NB4 (cell line): ENCODE measurements around the gene GP1BB.
"Not testable (repeated sequence)": the region's sequence is repeated elsewhere in the genome, so short reads cannot be mapped to it uniquely, and the experiment has no call there.

Source experiments
- DNase-seq: peaks from one replicate; pipeline ENCODE4 v3.0.0; 2010; ENCODE audit warnings: low read depth
- H3K4me3 ChIP-seq: one replicate; pipeline ENCODE4 v1.5.1; 2011; ENCODE audit warnings: mild to moderate bottlenecking, low read depth, low read length, moderate library complexity
- CTCF ChIP-seq: IDR thresholded peaks from one replicate; pipeline ENCODE4 v1.5.1; 2012; ENCODE audit warnings: low read depth, low read length
- MAX ChIP-seq: IDR thresholded peaks from 2 replicates; pipeline ENCODE4 v1.6.1; 2011; ENCODE audit warnings: low read depth, low read length
- MYC ChIP-seq: IDR thresholded peaks from 2 replicates; pipeline ENCODE4 v1.6.1; 2011; ENCODE audit warnings: low read depth, low read length
- POLR2A ChIP-seq: IDR thresholded peaks from 2 replicates; pipeline ENCODE4 v1.6.1; 2011; ENCODE audit warnings: mild to moderate bottlenecking; ENCODE audit not compliant: insufficient read length; ENCODE audit errors: extremely low read depth

Gene GP1BB

GRCh38 chr22:19723232-19723982, at the start of gene GP1BB:
Gene GP1BB, plus strand, starts transcription at chr22:19723539. Its CDS starts 31 bp downstream, at chr22:19723570.
- TF ChIP-seq CTCF (no peak), MYC (no peak), POLR2A (no peak)
- peak within 1 kb of the TSS; percentile 21 for H3K4me3 ChIP-seq
- peak; percentile 78 for DNase-seq

DNA sequence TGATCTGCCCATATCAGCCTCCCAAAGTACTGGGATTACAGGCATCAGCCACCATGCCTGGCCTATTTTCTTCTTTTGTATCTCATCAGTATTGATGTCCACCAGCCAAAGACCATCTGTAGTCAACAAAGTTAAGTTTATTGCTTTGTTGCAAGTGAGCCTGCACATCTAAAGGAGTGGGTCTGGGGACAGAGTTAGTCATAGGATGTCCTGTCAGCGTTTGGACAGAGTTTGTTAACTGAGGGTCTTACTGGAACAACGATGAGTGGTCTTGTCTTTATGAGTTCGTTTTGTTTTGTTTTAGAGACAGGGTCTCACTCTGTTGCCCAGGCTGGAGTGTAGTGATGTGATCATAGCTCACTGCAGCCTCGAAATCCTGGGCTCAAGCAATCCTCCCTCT, 49.7 kb upstream of the GP1BB start:
- no peak overlapping the region for H3K4me3 ChIP-seq
- TF ChIP-seq MYC, result no peak
- TF ChIP-seq POLR2A, result no peak
- no peak for TF ChIP-seq MAX
- TF ChIP-seq CTCF, result no peak
- no peak for DNase-seq

- TF ChIP-seq MAX (no peak), MYC (no peak), POLR2A (no peak), CTCF (no peak)
- no peak for DNase-seq
- H3K4me3 ChIP-seq, result no peak overlapping the region
Measured at GRCh38 chr22:19674129-19674928, 49.0 kb upstream of the GP1BB start.

DNA sequence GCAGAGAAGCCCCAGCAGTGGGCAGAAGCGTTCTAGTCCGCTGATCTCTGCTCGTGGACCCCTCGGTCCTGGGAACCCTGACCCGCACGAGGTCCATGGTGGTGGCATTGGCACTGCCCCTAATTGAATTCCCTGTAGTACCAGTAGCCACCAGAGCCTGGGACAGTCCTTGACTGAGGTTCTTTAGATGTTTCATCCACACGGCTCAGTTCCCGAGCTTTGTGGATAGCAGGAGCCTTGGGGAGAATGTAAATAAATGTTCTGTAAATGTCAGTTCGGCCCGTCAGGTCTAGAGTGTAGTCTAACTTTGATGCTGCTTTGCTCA, 48.4 kb upstream of the GP1BB start:
- H3K4me3 ChIP-seq, result no peak overlapping the region
- no peak for DNase-seq
- TF ChIP-seq CTCF (no peak), POLR2A (no peak)

GRCh38 chr22:19675428-19675827, 47.9 kb upstream of the GP1BB start:
- DNase-seq, result no peak
- no peak for TF ChIP-seq MAX
- TF ChIP-seq MYC, result no peak
- TF ChIP-seq CTCF, result no peak
- no peak for TF ChIP-seq POLR2A
- H3K4me3 ChIP-seq, result no peak overlapping the region

DNA sequence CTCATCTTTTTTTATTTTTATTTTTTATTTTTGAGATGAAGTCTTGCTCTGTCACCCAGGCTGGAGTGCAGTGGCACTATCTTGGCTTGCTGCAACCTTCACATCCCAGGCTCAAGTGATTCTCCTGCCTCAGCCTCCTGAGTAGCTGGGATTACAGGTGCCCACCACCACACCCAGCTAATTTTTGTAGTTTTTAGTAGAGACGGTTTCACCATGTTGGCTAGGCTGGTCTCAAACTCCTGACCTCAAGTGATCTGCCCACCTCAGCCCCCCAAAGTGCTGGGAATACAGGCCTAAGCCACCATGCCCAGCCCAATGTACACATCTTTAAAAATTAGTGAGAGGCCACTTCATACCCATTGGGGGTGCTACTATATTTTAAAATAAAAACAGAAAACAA, 46.9 kb upstream of the GP1BB start:
- H3K4me3 ChIP-seq, DNase-seq: not testable (repeated sequence)
